ENCODE data around the gene HOXA2. TPM values are rescaled to one million over a fixed set of nuclear protein-coding genes. Genes with fewer than 3 reads are reported as not detected.

The HOXA2 gene
- polyA plus RNA-seq, 1 experiment = 0.09 TPM

- peaks cover 1% of the 10 kb centered on the region; the same call in 1 of the 2 replicates for H3K36me3 ChIP-seq (ENCODE audit: control insufficient read depth, insufficient read depth, low read length)
- CTCF ChIA-PET = interaction anchor here (1.1 to 6.9 kb wide), 9 partner anchors 7 to 779 kb away, joined by 3 to 74 read pairs (median 9); no protein-coding TSS in a partner anchor
- H3K27me3 ChIP-seq (ENCODE audit: control insufficient read depth, insufficient read depth, low read length) = no peaks in the 10 kb centered on the region
- TF ChIP-seq CTCF (IDR thresholded peaks at IDR 0.05; ENCODE audit: insufficient read depth, low read depth, low read length) = no peak
- POLR2A ChIA-PET = no interaction called here
- H3K4me3 ChIP-seq (ENCODE audit: low read depth, low read length) = no peak overlapping the region
- DNase-seq (ENCODE audit: low read depth) = no peak
These were observed 46.5 kb upstream of the HOXA2 start for GRCh38 chr7:27148756-27149641.

- ChIA-PET POLR2A (no interaction called here), CTCF (interaction anchor here (1.3 to 6.9 kb wide), 5 partner anchors 11 to 773 kb away, joined by 3 to 74 read pairs (median 5); no protein-coding TSS in a partner anchor)
- no peaks in the 10 kb centered on the region for H3K27me3 ChIP-seq (ENCODE audit: control insufficient read depth, insufficient read depth, low read length)
- H3K36me3 ChIP-seq (ENCODE audit: control insufficient read depth, insufficient read depth, low read length) = peaks cover 1% of the 10 kb centered on the region; the same call in 1 of the 2 replicates
- H3K4me3 ChIP-seq (ENCODE audit: low read depth, low read length) = no peak overlapping the region; the same call in 1 of the 2 replicates
- no peak for DNase-seq (ENCODE audit: low read depth)
- TF ChIP-seq CTCF (IDR thresholded peaks at IDR 0.05; ENCODE audit: insufficient read depth, low read depth, low read length) = no peak
These were observed 45.7 kb upstream of the HOXA2 start for GRCh38 chr7:27148031-27148755.

GRCh38 chr7:27147199-27148030 is 44.9 kb upstream of the HOXA2 start, which contains the start of gene HOXA6:
Gene HOXA6, minus strand, starts transcription at chr7:27147774. Its CDS starts 25 bp downstream, at chr7:27147749.
- ChIA-PET POLR2A (no interaction called here), CTCF (interaction anchor here (0.9 to 6.9 kb wide), 5 partner anchors 12 to 751 kb away, joined by 3 to 74 read pairs (median 5); no protein-coding TSS in a partner anchor)
- no peak for TF ChIP-seq CTCF (IDR thresholded peaks at IDR 0.05; ENCODE audit: insufficient read depth, low read depth, low read length)
- no peak within 1 kb of the TSS; the same call in 1 of the 2 replicates for H3K4me3 ChIP-seq (ENCODE audit: low read depth, low read length)
- no peaks in the 10 kb centered on the region for H3K27me3 ChIP-seq (ENCODE audit: control insufficient read depth, insufficient read depth, low read length)
- no peak for DNase-seq (ENCODE audit: low read depth)
- H3K36me3 ChIP-seq (ENCODE audit: control insufficient read depth, insufficient read depth, low read length) = peaks cover 1% of the 10 kb centered on the region; the same call in 1 of the 2 replicates

GRCh38 chr7:27146491-27147198 is 44.2 kb upstream of the HOXA2 start:
- DNase-seq (ENCODE audit: low read depth) = no peak
- Histone ChIP-seq H3K36me3 (ENCODE audit: control insufficient read depth, insufficient read depth, low read length) (peaks cover 1% of the 10 kb centered on the region; the same call in 1 of the 2 replicates), H3K4me3 (ENCODE audit: low read depth, low read length) (no peak overlapping the region), H3K27me3 (ENCODE audit: control insufficient read depth, insufficient read depth, low read length) (no peaks in the 10 kb centered on the region)
- ChIA-PET POLR2A (no interaction called here), CTCF (interaction anchor here (0.8 to 3.2 kb wide), 4 partner anchors 14 to 751 kb away, joined by 3 to 10 read pairs (median 3); no protein-coding TSS in a partner anchor)
- TF ChIP-seq CTCF (IDR thresholded peaks at IDR 0.05; ENCODE audit: insufficient read depth, low read depth, low read length) = no peak

Data from BJ (cell line).